A673 (cell line): ENCODE measurements around the gene ZP3.

Source experiments
- CTCF ChIP-seq: fragments of 300-800, 200-600 bp; sonication (generic); conservative IDR thresholded peaks from 2 replicates; pipeline ENCODE4 v1.5.1; 2017; ENCODE audit warnings: low read depth, mild to moderate bottlenecking, antibody characterized with exemption, low read length, moderate library complexity, mixed read lengths
- EZH2 ChIP-seq: fragments of 200-600 bp; sonication (generic); IDR thresholded peaks from 2 replicates; pipeline ENCODE4 v1.6.1; 2017; ENCODE audit warnings: borderline replicate concordance, low read depth, mild to moderate bottlenecking, mixed read lengths, antibody characterized with exemption, low read length; ENCODE audit not compliant: poor library complexity, severe bottlenecking

GRCh38 chr7:76426246-76426645, 1.5 kb downstream of the ZP3 start:
- TF ChIP-seq CTCF (no peak), EZH2 (no peak)
